Lower leg skin (tissue), 4 donors: ENCODE data around the gene SHANK3. TPM values are rescaled to one million over a fixed set of nuclear protein-coding genes. Genes with fewer than 3 reads are reported as not detected.

Source experiments
- DNase-seq, 2 donors: peaks; one replicate each; pipeline ENCODE4 v3.0.0-alpha.2; 2019; ENCODE audit warnings: low spot score in 2 of 2
- H3K4me3 ChIP-seq: fragments of 200-600 bp; sonication (generic); 2 replicates; pipeline ENCODE4 v1.5.1; 2017; ENCODE audit warnings: mild to moderate bottlenecking, low read depth; ENCODE audit not compliant: poor library complexity, severe bottlenecking
- POLR2A ChIP-seq, 2 donors: fragments of 450-650 bp; IDR thresholded peaks; one replicate each; pipeline ENCODE4 v1.6.1; 2016 to 2017; ENCODE audit warnings: antibody characterized with exemption in 2 of 2, mild to moderate bottlenecking in 1 of 2, moderate library complexity in 1 of 2
- WGBS, 2 donors: methylation state at CpG; one replicate each; pipeline ENCODE4 v1.1.5; 2018; 5-methylcytosine and 5-hydroxymethylcytosine counted together
- intact Hi-C: fragments of 100-400 bp; cut with DNase I; formaldehyde crosslinking; loops from one replicate; pipeline ENCODE4 v1.15.0; 2023; ENCODE audit warnings: low total_unique reads
- total RNA-seq, 4 donors: library from RNA; depleted of rRNA; stranded (reverse); fragments of >200 nt; gene quantifications; one replicate each; pipeline ENCODE4 v1.1.0, GENCODE V29; 2016
- TF ChIP-seq, protein P1 (sequence below), 3 donors: fragments of 450-650 bp; IDR thresholded peaks; one replicate each; pipeline ENCODE4 v1.5.1; 2016; ENCODE audit warnings: antibody characterized with exemption in 3 of 3, mild to moderate bottlenecking in 3 of 3, moderate library complexity in 2 of 3

Gene SHANK3
- total RNA-seq, 4 donors from 2014 or later = 4.0 to 8.9 (median 6.8) TPM

- 77 to 83% methylated on average over 16 of the region's 16 CpGs for whole genome bisulfite sequencing, 2 donors
- intact Hi-C loops = no loop called here
- no peak overlapping the region for H3K4me3 ChIP-seq
- TF ChIP-seq POLR2A (IDR thresholded peaks at IDR 0.05) = no peak
- TF ChIP-seq, protein P1, sequence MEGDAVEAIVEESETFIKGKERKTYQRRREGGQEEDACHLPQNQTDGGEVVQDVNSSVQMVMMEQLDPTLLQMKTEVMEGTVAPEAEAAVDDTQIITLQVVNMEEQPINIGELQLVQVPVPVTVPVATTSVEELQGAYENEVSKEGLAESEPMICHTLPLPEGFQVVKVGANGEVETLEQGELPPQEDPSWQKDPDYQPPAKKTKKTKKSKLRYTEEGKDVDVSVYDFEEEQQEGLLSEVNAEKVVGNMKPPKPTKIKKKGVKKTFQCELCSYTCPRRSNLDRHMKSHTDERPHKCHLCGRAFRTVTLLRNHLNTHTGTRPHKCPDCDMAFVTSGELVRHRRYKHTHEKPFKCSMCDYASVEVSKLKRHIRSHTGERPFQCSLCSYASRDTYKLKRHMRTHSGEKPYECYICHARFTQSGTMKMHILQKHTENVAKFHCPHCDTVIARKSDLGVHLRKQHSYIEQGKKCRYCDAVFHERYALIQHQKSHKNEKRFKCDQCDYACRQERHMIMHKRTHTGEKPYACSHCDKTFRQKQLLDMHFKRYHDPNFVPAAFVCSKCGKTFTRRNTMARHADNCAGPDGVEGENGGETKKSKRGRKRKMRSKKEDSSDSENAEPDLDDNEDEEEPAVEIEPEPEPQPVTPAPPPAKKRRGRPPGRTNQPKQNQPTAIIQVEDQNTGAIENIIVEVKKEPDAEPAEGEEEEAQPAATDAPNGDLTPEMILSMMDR (IDR thresholded peaks at IDR 0.05) = no peak
- no peak for DNase-seq
These were observed 39.1 kb downstream of the SHANK3 start for GRCh38 chr22:50711446-50712340.

GRCh38 chr22:50712341-50713007 lies 39.9 kb downstream of the SHANK3 start:
- DNase-seq = no peak
- TF ChIP-seq, protein P1 (IDR thresholded peaks at IDR 0.05) = no peak
- no peak for TF ChIP-seq POLR2A (IDR thresholded peaks at IDR 0.05)
- intact Hi-C loops = no loop called here
- H3K4me3 ChIP-seq = no peak overlapping the region
- WGBS, 2 donors = 73 to 82% methylated on average over 9 of the region's 9 CpGs

DNA sequence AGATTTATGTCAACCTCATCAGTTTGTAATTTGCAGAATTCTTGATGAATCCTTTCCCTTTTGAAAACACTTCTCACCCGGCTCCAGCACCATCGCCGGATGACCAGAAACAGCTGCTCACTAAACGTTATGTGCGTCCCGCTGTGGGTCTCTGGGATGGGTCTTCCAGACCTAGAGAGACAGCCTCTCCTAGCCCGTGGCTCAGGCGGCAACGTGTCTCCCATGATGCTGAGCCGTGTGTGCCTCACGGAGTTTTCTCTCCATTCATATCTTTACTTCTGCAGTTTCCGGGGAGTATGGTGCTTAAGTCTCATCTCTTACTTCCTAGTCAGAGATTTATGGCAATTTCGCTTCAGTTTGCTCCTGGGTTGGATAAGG lies 40.4 kb downstream of the SHANK3 start:
- no peak for DNase-seq
- TF ChIP-seq, protein P1 (IDR thresholded peaks at IDR 0.05) = no peak
- TF ChIP-seq POLR2A (IDR thresholded peaks at IDR 0.05) = no peak
- intact Hi-C loops = no loop called here
- 70 to 78% methylated on average over 13 of the region's 13 CpGs for WGBS, 2 donors
- no peak overlapping the region for H3K4me3 ChIP-seq

GRCh38 chr22:50713571-50714056 lies 41.0 kb downstream of the SHANK3 start:
- DNase-seq = no peak
- intact Hi-C loops = no loop called here
- 70 to 76% methylated on average over 5 of the region's 5 CpGs for WGBS, 2 donors
- TF ChIP-seq, protein P1 (IDR thresholded peaks at IDR 0.05) = no peak
- TF ChIP-seq POLR2A (IDR thresholded peaks at IDR 0.05) = no peak
- H3K4me3 ChIP-seq = no peak overlapping the region

DNA sequence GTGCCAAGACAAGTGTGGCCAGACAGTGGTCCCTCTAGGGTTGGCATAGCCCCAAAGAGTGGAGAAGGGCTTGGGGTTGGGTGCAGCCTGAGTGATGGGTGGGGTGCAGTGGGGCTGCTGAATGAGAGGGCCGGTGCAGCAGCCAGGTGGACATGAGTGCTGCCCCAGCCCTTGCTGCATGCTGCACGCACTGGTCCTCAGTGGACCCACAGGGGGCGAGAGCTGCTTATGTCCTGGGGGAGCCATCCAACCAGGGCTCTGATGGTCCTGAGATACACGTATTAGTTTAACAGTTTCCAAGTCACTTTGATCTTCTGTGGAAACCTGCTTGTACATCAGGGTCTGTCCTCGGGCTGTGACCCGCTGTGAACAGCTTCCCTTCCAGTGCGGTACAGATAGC lies 41.5 kb downstream of the SHANK3 start:
- H3K4me3 ChIP-seq = no peak overlapping the region
- intact Hi-C loops = no loop called here
- TF ChIP-seq POLR2A (IDR thresholded peaks at IDR 0.05) = no peak
- TF ChIP-seq, protein P1 (IDR thresholded peaks at IDR 0.05) = no peak
- 89 to 98% methylated on average over 7 of the region's 7 CpGs for WGBS, 2 donors
- no peak for DNase-seq
